Astrocyte of the cerebellum (primary cell): ENCODE measurements around the gene TSPAN4.

Experiments used
- DNase-seq: peaks from one replicate; pipeline ENCODE4 v3.0.0-alpha.2; 2011; ENCODE audit warnings: low read depth
- H3K4me3 ChIP-seq: 2 replicates; pipeline ENCODE4 v1.5.1; 2011; ENCODE audit warnings: mild to moderate bottlenecking, low read depth, low read length, moderate library complexity
- in situ Hi-C: cut with HindIII; loops from 2 replicates; pipeline ENCODE4 v1.10.0; 2017; ENCODE audit warnings: low sequenced_read_pairs
- TF ChIP-seq, protein P1 (sequence below): IDR thresholded peaks from 2 replicates; pipeline ENCODE4 v1.5.1; 2012; ENCODE audit warnings: low read length, low read depth, moderate library complexity, mild to moderate bottlenecking; ENCODE audit errors: missing control alignments

Gene TSPAN4

DNA sequence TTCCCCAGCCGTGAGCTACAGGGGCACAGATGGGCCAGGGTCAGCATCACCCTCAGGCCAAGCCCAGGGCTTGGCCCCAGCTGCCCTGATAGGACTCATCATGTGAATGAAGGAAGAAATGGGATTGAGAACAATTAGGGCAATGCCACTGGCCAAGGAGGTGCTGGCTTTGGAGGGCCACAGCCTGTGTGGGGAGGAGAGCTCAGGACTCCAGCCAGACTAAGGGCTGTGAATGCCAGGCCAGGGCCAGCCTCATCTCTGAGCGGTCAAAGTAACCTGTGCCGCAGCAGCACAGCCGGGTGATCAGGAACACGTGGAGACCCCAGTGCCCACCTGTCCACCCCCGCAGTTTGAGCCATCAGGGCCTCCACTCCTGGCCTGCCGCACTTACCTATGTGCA is 57.9 kb downstream of the TSPAN4 start:
- TF ChIP-seq, protein P1, sequence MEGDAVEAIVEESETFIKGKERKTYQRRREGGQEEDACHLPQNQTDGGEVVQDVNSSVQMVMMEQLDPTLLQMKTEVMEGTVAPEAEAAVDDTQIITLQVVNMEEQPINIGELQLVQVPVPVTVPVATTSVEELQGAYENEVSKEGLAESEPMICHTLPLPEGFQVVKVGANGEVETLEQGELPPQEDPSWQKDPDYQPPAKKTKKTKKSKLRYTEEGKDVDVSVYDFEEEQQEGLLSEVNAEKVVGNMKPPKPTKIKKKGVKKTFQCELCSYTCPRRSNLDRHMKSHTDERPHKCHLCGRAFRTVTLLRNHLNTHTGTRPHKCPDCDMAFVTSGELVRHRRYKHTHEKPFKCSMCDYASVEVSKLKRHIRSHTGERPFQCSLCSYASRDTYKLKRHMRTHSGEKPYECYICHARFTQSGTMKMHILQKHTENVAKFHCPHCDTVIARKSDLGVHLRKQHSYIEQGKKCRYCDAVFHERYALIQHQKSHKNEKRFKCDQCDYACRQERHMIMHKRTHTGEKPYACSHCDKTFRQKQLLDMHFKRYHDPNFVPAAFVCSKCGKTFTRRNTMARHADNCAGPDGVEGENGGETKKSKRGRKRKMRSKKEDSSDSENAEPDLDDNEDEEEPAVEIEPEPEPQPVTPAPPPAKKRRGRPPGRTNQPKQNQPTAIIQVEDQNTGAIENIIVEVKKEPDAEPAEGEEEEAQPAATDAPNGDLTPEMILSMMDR: no peak
- H3K4me3 ChIP-seq: no peak overlapping the region
- DNase-seq: no peak
- in situ Hi-C loops: no loop called here

DNA sequence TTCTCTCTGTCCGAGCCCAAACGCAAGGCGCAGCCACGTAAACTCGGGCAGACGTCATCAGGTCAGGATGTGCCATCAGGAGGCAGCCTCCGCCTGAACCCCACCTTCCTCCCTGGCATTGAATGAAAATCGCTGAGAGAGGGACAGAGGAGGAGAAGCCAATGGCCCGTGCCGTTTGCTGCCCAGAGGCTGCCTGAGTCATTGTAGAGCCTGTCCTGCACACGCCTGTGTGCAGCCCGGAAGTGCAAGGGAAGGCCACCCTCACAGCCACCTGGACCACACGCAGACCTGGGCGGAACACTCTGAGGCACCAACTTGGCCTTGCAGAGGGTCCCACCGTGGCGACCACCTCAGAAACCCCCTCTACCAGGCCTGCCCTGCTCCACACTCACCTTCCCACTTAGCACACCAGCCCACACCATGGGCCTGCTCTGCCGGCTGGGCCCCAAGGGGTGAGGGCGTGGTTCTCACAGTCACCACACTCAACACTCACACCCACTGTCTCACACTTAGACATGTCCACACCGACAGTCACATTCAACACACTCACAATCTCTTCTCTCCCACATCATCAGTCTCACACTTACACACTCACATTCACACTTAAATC is 58.9 kb downstream of the TSPAN4 start:
- TF ChIP-seq, protein P1: no peak
- no peak overlapping the region for H3K4me3 ChIP-seq
- DNase-seq: no peak
- in situ Hi-C loops: no loop called here

DNA sequence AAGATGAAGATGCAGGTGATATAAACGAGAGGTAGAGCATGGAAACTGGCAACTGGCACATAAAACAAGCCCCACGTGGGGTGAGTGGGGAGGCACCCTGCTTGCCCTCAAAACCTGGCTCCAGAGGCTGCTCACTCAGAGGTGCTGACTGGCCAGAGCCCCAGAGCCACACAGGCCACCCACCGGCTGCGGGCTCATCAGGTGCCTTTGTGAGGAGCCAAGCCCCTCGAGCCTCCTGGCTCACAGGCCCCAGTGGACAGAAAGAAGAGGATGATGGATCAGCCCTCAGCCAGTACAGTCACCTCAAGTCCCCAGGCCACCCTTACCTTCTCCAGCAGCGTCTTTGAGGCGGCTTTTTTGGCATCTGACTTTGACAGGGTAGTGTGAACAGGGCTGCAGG is 61.7 kb downstream of the TSPAN4 start:
- DNase-seq: no peak
- TF ChIP-seq, protein P1: no peak
- H3K4me3 ChIP-seq: no peak overlapping the region
- in situ Hi-C loops: no loop called here

DNA sequence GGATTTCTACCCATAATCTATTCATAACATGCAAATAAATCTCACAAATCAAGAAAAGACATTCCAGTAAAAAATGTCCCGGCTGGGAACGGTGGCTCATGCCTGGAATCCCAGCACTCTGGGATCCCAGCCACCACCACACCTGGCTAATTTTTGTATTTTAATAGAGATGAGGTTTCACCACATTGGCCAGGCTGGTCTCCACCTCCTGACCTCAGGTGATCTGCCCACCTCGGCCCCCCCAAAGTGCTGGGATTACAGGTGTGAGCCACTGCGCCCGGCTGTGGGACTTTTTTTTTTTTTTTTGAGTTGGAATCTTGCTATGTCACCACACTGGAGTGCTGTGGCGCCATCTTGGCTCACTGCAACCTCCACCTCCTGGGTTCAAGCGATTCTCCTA is 63.3 kb downstream of the TSPAN4 start:
- in situ Hi-C loops: loop anchor here (5.0 kb wide), 1 partner anchor 44 kb away; no protein-coding TSS in a partner anchor
- DNase-seq: no peak

DNA sequence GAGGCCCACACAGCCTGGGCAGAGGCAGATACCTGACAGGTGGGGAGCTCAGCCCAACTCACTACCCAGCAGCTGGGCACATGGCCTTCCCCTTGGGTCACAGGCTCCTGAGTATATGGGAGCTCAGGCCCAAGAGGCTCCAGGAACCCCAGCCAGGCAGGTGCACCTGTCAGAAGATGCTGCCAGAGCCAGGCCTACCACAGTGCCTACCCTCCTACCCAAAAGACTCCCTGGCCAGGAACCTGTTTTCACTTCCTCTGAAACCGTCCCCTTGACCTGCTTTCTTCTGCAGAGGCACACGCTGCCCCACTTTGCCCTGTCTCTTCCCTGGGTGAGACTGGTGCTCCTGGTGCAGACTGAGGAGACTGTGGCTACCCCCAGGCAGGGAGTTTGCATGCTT is 65.0 kb downstream of the TSPAN4 start:
- H3K4me3 ChIP-seq: no peak overlapping the region
- TF ChIP-seq, protein P1: no peak
- in situ Hi-C loops: loop anchor here (5.0 kb wide), 1 partner anchor 45 kb away; no protein-coding TSS in a partner anchor
- DNase-seq: no peak

More for the DNA sequence above, 63.3 kb downstream of the TSPAN4 start:
- H3K4me3 ChIP-seq: no peak overlapping the region
- TF ChIP-seq, protein P1: no peak

DNA sequence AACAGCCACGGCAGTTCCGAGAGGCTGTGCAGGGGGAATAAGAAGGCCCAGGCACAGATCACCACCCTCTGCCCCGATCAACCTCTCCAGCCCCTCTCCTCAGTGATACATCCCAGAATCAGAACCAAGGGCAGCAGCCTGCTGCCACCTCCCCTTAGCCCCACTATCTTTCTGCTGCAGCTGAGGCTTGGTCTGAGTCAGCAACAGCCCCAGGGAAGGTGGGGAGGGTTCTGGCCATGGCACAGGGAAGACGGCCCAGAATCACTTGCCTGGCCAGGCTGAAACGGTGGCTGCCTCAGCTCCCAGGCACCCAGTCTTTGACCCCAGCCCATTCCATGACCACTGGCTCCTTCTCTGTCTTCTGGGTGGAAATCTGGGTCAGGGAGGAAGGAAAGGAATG is 65.6 kb downstream of the TSPAN4 start:
- in situ Hi-C loops: loop anchor here (5.0 kb wide), 1 partner anchor 46 kb away; no protein-coding TSS in a partner anchor
- no peak overlapping the region for H3K4me3 ChIP-seq
- no peak for DNase-seq
- TF ChIP-seq, protein P1: no peak
